ENCODE data around the gene ATG2A. TPM values are rescaled to one million over a fixed set of nuclear protein-coding genes. Genes with fewer than 3 reads are reported as not detected.

ATG2A gene
- total RNA-seq, 1 experiment from 2014 or later: 24.7 TPM

DNA sequence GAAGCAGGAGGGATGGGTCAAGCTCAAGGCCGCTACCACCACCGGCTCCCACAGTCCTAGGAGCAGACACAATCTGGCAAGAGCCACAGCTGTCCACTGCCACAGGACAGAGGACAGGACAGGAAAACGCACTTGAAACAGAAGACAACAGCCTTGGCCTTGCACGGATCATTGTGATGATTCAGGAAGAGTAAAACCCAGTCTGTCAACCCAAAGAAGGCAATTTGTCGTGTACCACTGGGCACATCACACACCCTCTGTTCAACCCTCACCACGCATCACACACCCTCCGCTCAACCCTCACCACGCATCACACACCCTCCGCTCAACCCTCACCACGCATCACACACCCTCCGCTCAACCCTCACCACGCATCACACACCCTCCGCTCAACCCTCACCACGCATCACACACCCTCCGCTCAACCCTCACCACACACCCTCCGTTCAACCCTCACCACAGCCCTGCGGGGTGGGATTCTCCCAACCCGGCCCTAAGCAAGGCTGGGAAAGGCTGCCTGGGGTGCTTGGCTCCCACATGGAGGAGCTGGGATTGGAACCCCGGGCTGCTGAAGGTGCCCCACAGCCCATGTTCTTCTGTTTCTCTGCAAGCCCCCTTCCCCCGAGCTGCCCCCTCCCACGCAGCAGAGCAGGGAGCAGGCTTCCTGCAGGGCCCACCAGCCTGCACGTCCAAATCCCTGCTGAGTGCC, 61.3 kb downstream of the ATG2A start:
- intact Hi-C loops (cut with micrococcal nuclease): no loop called here
- Histone ChIP-seq H4K20me1 (ENCODE audit: insufficient read depth) (no peaks in the 10 kb centered on the region), H3K9me2 (ENCODE audit: insufficient read depth) (no peaks in the 10 kb centered on the region), H3K36me3 (ENCODE audit: control insufficient read depth in 1 of 2, insufficient read depth in 2 of 2, low read length in 2 of 2) (peaks cover 3 to 35% of the 10 kb centered on the region in 2 experiments; a peak in 2 of 4 replicates), H3K27ac (ENCODE audit: low read depth, low read length) (peak overlapping the region; percentile 99), H3K9ac (ENCODE audit: low read length) (peak overlapping the region; percentile 65), H3K9me3 (ENCODE audit: control insufficient read depth in 1 of 2, insufficient read depth in 1 of 2, low read depth in 1 of 2, low read length in 2 of 2) (no peaks in the 10 kb centered on the region), H3K27me3 (ENCODE audit: insufficient read depth, low read length) (no peaks in the 10 kb centered on the region), H2AFZ (ENCODE audit: low read depth, low read length, poor library complexity, severe bottlenecking) (no peak overlapping the region), H3K4me1 (ENCODE audit: control insufficient read depth in 1 of 2, insufficient read depth in 2 of 2, low read length in 2 of 2) (peaks cover 66 to 84% of the 10 kb centered on the region in 2 experiments), H3K4me2 (ENCODE audit: low read length) (peak overlapping the region; percentile 82), H3K79me2 (ENCODE audit: insufficient read depth, low read length) (peaks cover 45% of the 10 kb centered on the region), H3K4me3 (replicated peaks in 1 of 2; ENCODE audit: low read depth in 1 of 2, low read length in 2 of 2) (peak overlapping the region in 1 of 2 experiments; percentile 50; a peak in 2 of 4 replicates)
- TF ChIP-seq, protein P1, sequence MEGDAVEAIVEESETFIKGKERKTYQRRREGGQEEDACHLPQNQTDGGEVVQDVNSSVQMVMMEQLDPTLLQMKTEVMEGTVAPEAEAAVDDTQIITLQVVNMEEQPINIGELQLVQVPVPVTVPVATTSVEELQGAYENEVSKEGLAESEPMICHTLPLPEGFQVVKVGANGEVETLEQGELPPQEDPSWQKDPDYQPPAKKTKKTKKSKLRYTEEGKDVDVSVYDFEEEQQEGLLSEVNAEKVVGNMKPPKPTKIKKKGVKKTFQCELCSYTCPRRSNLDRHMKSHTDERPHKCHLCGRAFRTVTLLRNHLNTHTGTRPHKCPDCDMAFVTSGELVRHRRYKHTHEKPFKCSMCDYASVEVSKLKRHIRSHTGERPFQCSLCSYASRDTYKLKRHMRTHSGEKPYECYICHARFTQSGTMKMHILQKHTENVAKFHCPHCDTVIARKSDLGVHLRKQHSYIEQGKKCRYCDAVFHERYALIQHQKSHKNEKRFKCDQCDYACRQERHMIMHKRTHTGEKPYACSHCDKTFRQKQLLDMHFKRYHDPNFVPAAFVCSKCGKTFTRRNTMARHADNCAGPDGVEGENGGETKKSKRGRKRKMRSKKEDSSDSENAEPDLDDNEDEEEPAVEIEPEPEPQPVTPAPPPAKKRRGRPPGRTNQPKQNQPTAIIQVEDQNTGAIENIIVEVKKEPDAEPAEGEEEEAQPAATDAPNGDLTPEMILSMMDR (IDR thresholded peaks at IDR 0.05 in 2 of 3, conservative IDR thresholded peaks at IDR 0.05 in 1 of 3; ENCODE audit: borderline replicate concordance in 1 of 3, insufficient read depth in 1 of 3, low read depth in 2 of 3, low read length in 2 of 3): no peak
- TF ChIP-seq EZH2phosphoT487 (IDR thresholded peaks at IDR 0.05; ENCODE audit: borderline replicate concordance) (no peak), POLR2AphosphoS5 (IDR thresholded peaks at IDR 0.05; ENCODE audit: low read depth, low read length) (no peak), CBX3 (IDR thresholded peaks at IDR 0.05; ENCODE audit: low read depth) (no peak), ZNF274 (IDR thresholded peaks at IDR 0.05; ENCODE audit: low read depth, low read length) (no peak), SIN3A (IDR thresholded peaks at IDR 0.05; ENCODE audit: low read depth) (no peak), TCF7L2 (IDR thresholded peaks at IDR 0.05; ENCODE audit: borderline replicate concordance, extremely low read depth, insufficient read depth, insufficient read length) (no peak), ZBTB33 (IDR thresholded peaks at IDR 0.05; ENCODE audit: extremely low read depth, insufficient replicate concordance, low read length) (no peak), JUND (IDR thresholded peaks at IDR 0.05) (no peak), YY1 (IDR thresholded peaks at IDR 0.05; ENCODE audit: extremely low read depth, insufficient replicate concordance, low read depth, low read length) (no peak), EZH2 (IDR thresholded peaks at IDR 0.05) (no peak), MAX (IDR thresholded peaks at IDR 0.05) (no peak), ZFX (IDR thresholded peaks at IDR 0.05) (no peak)
- TF ChIP-seq, protein P2, sequence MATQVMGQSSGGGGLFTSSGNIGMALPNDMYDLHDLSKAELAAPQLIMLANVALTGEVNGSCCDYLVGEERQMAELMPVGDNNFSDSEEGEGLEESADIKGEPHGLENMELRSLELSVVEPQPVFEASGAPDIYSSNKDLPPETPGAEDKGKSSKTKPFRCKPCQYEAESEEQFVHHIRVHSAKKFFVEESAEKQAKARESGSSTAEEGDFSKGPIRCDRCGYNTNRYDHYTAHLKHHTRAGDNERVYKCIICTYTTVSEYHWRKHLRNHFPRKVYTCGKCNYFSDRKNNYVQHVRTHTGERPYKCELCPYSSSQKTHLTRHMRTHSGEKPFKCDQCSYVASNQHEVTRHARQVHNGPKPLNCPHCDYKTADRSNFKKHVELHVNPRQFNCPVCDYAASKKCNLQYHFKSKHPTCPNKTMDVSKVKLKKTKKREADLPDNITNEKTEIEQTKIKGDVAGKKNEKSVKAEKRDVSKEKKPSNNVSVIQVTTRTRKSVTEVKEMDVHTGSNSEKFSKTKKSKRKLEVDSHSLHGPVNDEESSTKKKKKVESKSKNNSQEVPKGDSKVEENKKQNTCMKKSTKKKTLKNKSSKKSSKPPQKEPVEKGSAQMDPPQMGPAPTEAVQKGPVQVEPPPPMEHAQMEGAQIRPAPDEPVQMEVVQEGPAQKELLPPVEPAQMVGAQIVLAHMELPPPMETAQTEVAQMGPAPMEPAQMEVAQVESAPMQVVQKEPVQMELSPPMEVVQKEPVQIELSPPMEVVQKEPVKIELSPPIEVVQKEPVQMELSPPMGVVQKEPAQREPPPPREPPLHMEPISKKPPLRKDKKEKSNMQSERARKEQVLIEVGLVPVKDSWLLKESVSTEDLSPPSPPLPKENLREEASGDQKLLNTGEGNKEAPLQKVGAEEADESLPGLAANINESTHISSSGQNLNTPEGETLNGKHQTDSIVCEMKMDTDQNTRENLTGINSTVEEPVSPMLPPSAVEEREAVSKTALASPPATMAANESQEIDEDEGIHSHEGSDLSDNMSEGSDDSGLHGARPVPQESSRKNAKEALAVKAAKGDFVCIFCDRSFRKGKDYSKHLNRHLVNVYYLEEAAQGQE (IDR thresholded peaks at IDR 0.05; ENCODE audit: low read depth): no peak
- TSS peak; percentile 57 for BruUV-seq (replicated peaks)
- no peak for DNase-seq (ENCODE audit: low read depth, low spot score)
- ChIA-PET RAD21 (ENCODE audit: low non-redundant PET in 1 of 2, low total read pairs in 2 of 2, uncharacterized antibody in 2 of 2, unreplicated experiment in 2 of 2) (interaction anchor here in 1 of 2 experiments (0.6 kb wide), 1 partner anchor 22 kb away, joined by 3 read pairs; the partner anchor contains the start of gene EHD1), POLR2A (interaction anchor here (0.7 to 9.0 kb wide), 11 partner anchors 9 to 406 kb away, joined by 3 to 56 read pairs (median 4); partner anchors contain the start of genes EHD1, FAU, MRPL49 and POLA2), CTCF (interaction anchor here (0.9 to 3.1 kb wide), 6 partner anchors 8 to 262 kb away, joined by 3 to 17 read pairs (median 5); partner anchors contain the start of genes ARL2, CDC42BPG and ZNHIT2)
- no peak; the same call in 1 of the 2 replicates for ATAC-seq

Data from HCT116 (cell line).